Prostate gland (tissue), 2 donors: ENCODE measurements around the gene JMJD1C.

Experiments
- CTCF ChIP-seq, 4 experiments: fragments of 200-600 bp in 2 of 4; fragments of 450-650 bp in 2 of 4; sonication (generic) in 2 of 4; IDR thresholded peaks; 1 replicate in 3 of 4; 2 replicates in 1 of 4; pipeline ENCODE4 v1.5.1; 2016 to 2019; ENCODE audit warnings: antibody characterized with exemption in 4 of 4, mild to moderate bottlenecking in 2 of 4, moderate library complexity in 2 of 4
- POLR2AphosphoS5 ChIP-seq: sonication (generic); formaldehyde crosslinking; IDR thresholded peaks from one replicate; pipeline ENCODE4 v1.6.1; 2017; ENCODE audit warnings: antibody characterized with exemption

DNA sequence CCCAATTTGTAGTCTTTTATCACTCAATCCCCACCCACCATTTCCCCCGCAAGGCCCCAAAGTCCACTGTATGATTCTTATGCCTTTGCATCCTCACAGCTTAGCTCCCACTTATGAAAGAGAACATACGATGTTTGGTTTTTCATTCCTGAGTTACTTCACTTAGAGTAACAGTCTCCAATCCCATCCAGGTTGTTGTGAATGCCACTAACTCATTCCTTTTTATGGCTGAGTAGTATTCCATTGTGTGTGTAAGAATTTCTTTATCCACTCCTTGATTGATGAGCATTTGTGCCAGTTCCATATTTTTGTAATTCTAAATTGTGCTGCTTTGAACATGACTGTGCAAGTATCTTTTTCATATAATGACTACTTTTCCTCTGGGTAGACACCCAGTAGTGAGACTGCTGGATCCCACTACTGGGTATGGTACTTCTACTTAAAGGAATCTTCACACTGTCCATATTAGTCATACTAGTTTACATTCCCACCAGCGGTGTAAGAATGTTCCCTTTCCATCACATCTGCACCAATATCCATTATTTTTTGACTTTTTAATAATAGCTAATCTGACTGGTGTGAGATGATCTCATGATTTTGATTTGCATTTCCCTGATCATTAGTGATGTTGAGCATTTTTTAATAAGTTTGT lies 152.6 kb downstream of the JMJD1C start:
- TF ChIP-seq CTCF (IDR thresholded peaks at IDR 0.05) (no peak), POLR2AphosphoS5 (no peak)
